OCI-LY7 (cell line): ENCODE measurements around the gene CSPG4. TPM values are rescaled to one million over a fixed set of nuclear protein-coding genes. Genes with fewer than 3 reads are reported as not detected.

Source experiments
- BruUV-seq: library from RNA; stranded (reverse); fragments of 400-500 nt; replicated peaks from 2 replicates; lab custom pipeline; 2021; lab: Mats Ljungman, UMichigan
- CTCF ChIA-PET: fragments of 300-600 bp; sonication (Branson Sonifier 250); formaldehyde crosslinking; loops from one replicate; lab custom pipeline; 2022; ENCODE audit warnings: antibody characterized with exemption; ENCODE audit not compliant: unreplicated experiment; lab: Charles Lee
- POLR2A ChIA-PET: fragments of 300-600 bp; sonication (Branson Sonifier 250); formaldehyde crosslinking; loops from one replicate; lab custom pipeline; 2022; ENCODE audit warnings: antibody characterized with exemption; lab: Charles Lee
- DNase-seq: peaks from one replicate; pipeline ENCODE4 v3.0.0-alpha.2; 2015; ENCODE audit warnings: low spot score
- H2AFZ ChIP-seq: fragments of 200-600 bp; sonication (generic), shearing (Covaris generic); 2 replicates; pipeline ENCODE4 v1.6.1; 2014; ENCODE audit warnings: mild to moderate bottlenecking, antibody characterized with exemption, low read length, moderate library complexity
- H3K27ac ChIP-seq: fragments of 200-600 bp; sonication (generic); 2 replicates; pipeline ENCODE4 v1.5.1; 2014; ENCODE audit warnings: mixed run types, low read depth, mild to moderate bottlenecking, moderate library complexity, low read length, inconsistent platforms; ENCODE audit not compliant: poor library complexity, severe bottlenecking
- H3K36me3 ChIP-seq: fragments of 200-600 bp; sonication (generic); 2 replicates; pipeline ENCODE4 v1.6.1; 2014; ENCODE audit warnings: mild to moderate bottlenecking, antibody characterized with exemption, low read length, moderate library complexity, mixed read lengths; ENCODE audit not compliant: insufficient read depth
- H3K4me1 ChIP-seq: fragments of 200-600 bp; sonication (generic); 2 replicates; pipeline ENCODE4 v1.5.1; 2014; ENCODE audit warnings: mild to moderate bottlenecking, low read length; ENCODE audit not compliant: insufficient read depth, poor library complexity, severe bottlenecking
- H3K4me2 ChIP-seq: fragments of 200-600 bp; sonication (generic); 2 replicates; pipeline ENCODE4 v1.6.1; 2014; ENCODE audit warnings: mild to moderate bottlenecking, low read length
- H3K4me3 ChIP-seq: fragments of 200-600 bp; sonication (generic); 2 replicates; pipeline ENCODE4 v1.5.1; 2014; ENCODE audit warnings: mild to moderate bottlenecking, low read depth, low read length; ENCODE audit not compliant: poor library complexity, severe bottlenecking
- H3K79me2 ChIP-seq: fragments of 200-600 bp; sonication (generic); 2 replicates; pipeline ENCODE4 v1.6.1; 2016; ENCODE audit warnings: low read depth, mild to moderate bottlenecking, low read length, moderate library complexity, mixed read lengths; ENCODE audit not compliant: insufficient read depth
- H3K9me2 ChIP-seq: fragments of 200-600 bp; sonication (generic); 2 replicates; pipeline ENCODE4 v1.6.1; 2016; ENCODE audit warnings: mild to moderate bottlenecking, low read length, mixed read lengths; ENCODE audit not compliant: insufficient read depth
- H3K9me3 ChIP-seq: fragments of 200-600 bp; sonication (generic); 2 replicates; pipeline ENCODE4 v1.6.1; 2014; ENCODE audit warnings: mild to moderate bottlenecking, mixed run types, low read length, mixed read lengths
- H4K20me1 ChIP-seq: fragments of 200-600 bp; sonication (generic); 2 replicates; pipeline ENCODE4 v1.6.1; 2014; ENCODE audit warnings: mild to moderate bottlenecking, antibody characterized with exemption, low read length, moderate library complexity, mixed read lengths; ENCODE audit not compliant: insufficient read depth
- CTCF ChIP-seq: fragments of 200-600 bp; sonication (generic); conservative IDR thresholded peaks from 2 replicates; pipeline ENCODE4 v1.5.1; 2014; ENCODE audit warnings: mild to moderate bottlenecking, antibody characterized with exemption, low read length, moderate library complexity, mixed read lengths
- EZH2phosphoT487 ChIP-seq: fragments of 200-600 bp; sonication (generic); IDR thresholded peaks from 2 replicates; pipeline ENCODE4 v1.6.1; 2018; ENCODE audit warnings: low read depth, borderline replicate concordance, mild to moderate bottlenecking, mixed run types, antibody characterized with exemption, low read length, moderate library complexity, mixed read lengths
- intact Hi-C: fragments of 100-400 bp; cut with micrococcal nuclease; formaldehyde crosslinking; loops from one replicate; pipeline ENCODE4 v1.10.0; 2022; ENCODE audit not compliant: unreplicated experiment
- total RNA-seq, 2 experiments: library from RNA; depleted of rRNA in 1 of 2; stranded (reverse); fragments of >200 nt in 1 of 2; shearing (Covaris generic) in 1 of 2; gene quantifications; 2 replicates each; pipeline ENCODE4 v1.2.3, GENCODE V29; 2014 to 2022

The CSPG4 gene
- total RNA-seq, 2 experiments from 2014 or later, result not detected

- Histone ChIP-seq H3K36me3 (no peaks in the 10 kb centered on the region), H3K79me2 (no peaks in the 10 kb centered on the region), H3K9me2 (no peaks in the 10 kb centered on the region), H3K27ac (no peak overlapping the region), H3K9me3 (no peaks in the 10 kb centered on the region), H2AFZ (no peak overlapping the region), H4K20me1 (no peaks in the 10 kb centered on the region), H3K4me1 (no peaks in the 10 kb centered on the region), H3K4me2 (no peak overlapping the region), H3K4me3 (no peak overlapping the region)
- no peak for DNase-seq
- POLR2A ChIA-PET, result no interaction called here
- no TSS peak for BruUV-seq
- TF ChIP-seq EZH2phosphoT487 (no peak), CTCF (no peak)
- intact Hi-C loops, result loop anchor here (5.0 to 10.0 kb wide), 3 partner anchors 37 to 421 kb away; no protein-coding TSS in a partner anchor
- CTCF ChIA-PET, result interaction anchor here (0.7 kb wide), 1 partner anchor 28 kb away, joined by 5 read pairs; no protein-coding TSS in a partner anchor
Measured at GRCh38 chr15:75723847-75724660, 11.4 kb upstream of the CSPG4 start.

- Histone ChIP-seq H3K9me2 (no peaks in the 10 kb centered on the region), H4K20me1 (no peaks in the 10 kb centered on the region), H3K36me3 (no peaks in the 10 kb centered on the region), H3K27ac (no peak overlapping the region), H3K79me2 (no peaks in the 10 kb centered on the region), H3K4me2 (no peak overlapping the region), H2AFZ (no peak overlapping the region), H3K4me3 (no peak overlapping the region), H3K4me1 (no peaks in the 10 kb centered on the region), H3K9me3 (no peaks in the 10 kb centered on the region)
- ChIA-PET POLR2A (no interaction called here), CTCF (interaction anchor here (0.7 kb wide), 1 partner anchor 28 kb away, joined by 5 read pairs; no protein-coding TSS in a partner anchor)
- DNase-seq, result no peak
- BruUV-seq, result no TSS peak
- intact Hi-C loops, result loop anchor here (5.0 to 10.0 kb wide), 3 partner anchors 36 to 421 kb away; no protein-coding TSS in a partner anchor
- TF ChIP-seq CTCF (no peak), EZH2phosphoT487 (no peak)
Measured at GRCh38 chr15:75723171-75723846, 10.7 kb upstream of the CSPG4 start.
